ENCODE results near the gene FUT7.

Gene FUT7

GRCh38 chr9:137025517-137025966 is 6.3 kb downstream of the FUT7 start:
- peaks cover 22% of the 10 kb centered on the region for H3K27me3 ChIP-seq (ENCODE audit: control insufficient read depth, insufficient read depth, low read length)
- no peaks in the 10 kb centered on the region for H3K36me3 ChIP-seq (ENCODE audit: control insufficient read depth, insufficient read depth, low read length)
- H3K4me3 ChIP-seq (ENCODE audit: low read depth, low read length), result no peak overlapping the region
- no peaks in the 10 kb centered on the region for H3K9me3 ChIP-seq (ENCODE audit: control insufficient read depth, insufficient read depth, low read length)
- no peaks in the 10 kb centered on the region for H3K4me1 ChIP-seq (ENCODE audit: control insufficient read depth, insufficient read depth, low read length)
- no peak overlapping the region for H3K9ac ChIP-seq (ENCODE audit: low read depth, low read length)

- Histone ChIP-seq H3K9me3 (ENCODE audit: control insufficient read depth, insufficient read depth, low read length) (no peaks in the 10 kb centered on the region), H3K36me3 (ENCODE audit: control insufficient read depth, insufficient read depth, low read length) (no peaks in the 10 kb centered on the region), H3K27me3 (ENCODE audit: control insufficient read depth, insufficient read depth, low read length) (peaks cover 17% of the 10 kb centered on the region), H3K4me1 (ENCODE audit: control insufficient read depth, insufficient read depth, low read length) (no peaks in the 10 kb centered on the region), H3K4me3 (ENCODE audit: low read depth, low read length) (no peak overlapping the region), H3K9ac (ENCODE audit: low read depth, low read length) (no peak overlapping the region)
Measured at GRCh38 chr9:137023583-137023991, 8.3 kb downstream of the FUT7 start.

- Histone ChIP-seq H3K4me3 (ENCODE audit: low read depth, low read length) (no peak overlapping the region), H3K9ac (ENCODE audit: low read depth, low read length) (no peak overlapping the region), H3K9me3 (ENCODE audit: control insufficient read depth, insufficient read depth, low read length) (no peaks in the 10 kb centered on the region), H3K36me3 (ENCODE audit: control insufficient read depth, insufficient read depth, low read length) (no peaks in the 10 kb centered on the region), H3K27me3 (ENCODE audit: control insufficient read depth, insufficient read depth, low read length) (peaks cover 15% of the 10 kb centered on the region), H3K4me1 (ENCODE audit: control insufficient read depth, insufficient read depth, low read length) (no peaks in the 10 kb centered on the region)
Measured at GRCh38 chr9:137023157-137023556, 8.7 kb downstream of the FUT7 start.

GRCh38 chr9:137022662-137023008 is 9.3 kb downstream of the FUT7 start:
- H3K4me1 ChIP-seq (ENCODE audit: control insufficient read depth, insufficient read depth, low read length), result no peaks in the 10 kb centered on the region
- H3K36me3 ChIP-seq (ENCODE audit: control insufficient read depth, insufficient read depth, low read length), result no peaks in the 10 kb centered on the region
- no peak overlapping the region for H3K4me3 ChIP-seq (ENCODE audit: low read depth, low read length)
- no peaks in the 10 kb centered on the region for H3K9me3 ChIP-seq (ENCODE audit: control insufficient read depth, insufficient read depth, low read length)
- H3K9ac ChIP-seq (ENCODE audit: low read depth, low read length), result no peak overlapping the region
- peaks cover 15% of the 10 kb centered on the region for H3K27me3 ChIP-seq (ENCODE audit: control insufficient read depth, insufficient read depth, low read length)

- Histone ChIP-seq H3K36me3 (ENCODE audit: control insufficient read depth, insufficient read depth, low read length) (no peaks in the 10 kb centered on the region), H3K4me3 (ENCODE audit: low read depth, low read length) (no peak overlapping the region), H3K27me3 (ENCODE audit: control insufficient read depth, insufficient read depth, low read length) (peaks cover 10% of the 10 kb centered on the region), H3K9ac (ENCODE audit: low read depth, low read length) (no peak overlapping the region), H3K9me3 (ENCODE audit: control insufficient read depth, insufficient read depth, low read length) (no peaks in the 10 kb centered on the region), H3K4me1 (ENCODE audit: control insufficient read depth, insufficient read depth, low read length) (no peaks in the 10 kb centered on the region)
Measured at GRCh38 chr9:137021979-137022661, 9.8 kb downstream of the FUT7 start.

GRCh38 chr9:137021568-137021978 is 10.3 kb downstream of the FUT7 start:
- H3K4me3 ChIP-seq (ENCODE audit: low read depth, low read length), result no peak overlapping the region
- no peaks in the 10 kb centered on the region for H3K9me3 ChIP-seq (ENCODE audit: control insufficient read depth, insufficient read depth, low read length)
- H3K9ac ChIP-seq (ENCODE audit: low read depth, low read length), result no peak overlapping the region
- no peaks in the 10 kb centered on the region for H3K4me1 ChIP-seq (ENCODE audit: control insufficient read depth, insufficient read depth, low read length)
- H3K27me3 ChIP-seq (ENCODE audit: control insufficient read depth, insufficient read depth, low read length), result peaks cover 5% of the 10 kb centered on the region
- no peaks in the 10 kb centered on the region for H3K36me3 ChIP-seq (ENCODE audit: control insufficient read depth, insufficient read depth, low read length)

- no peak overlapping the region for H3K4me3 ChIP-seq (ENCODE audit: low read depth, low read length)
- no peaks in the 10 kb centered on the region for H3K9me3 ChIP-seq (ENCODE audit: control insufficient read depth, insufficient read depth, low read length)
- no peaks in the 10 kb centered on the region for H3K4me1 ChIP-seq (ENCODE audit: control insufficient read depth, insufficient read depth, low read length)
- peaks cover 1% of the 10 kb centered on the region for H3K27me3 ChIP-seq (ENCODE audit: control insufficient read depth, insufficient read depth, low read length)
- no peak overlapping the region for H3K9ac ChIP-seq (ENCODE audit: low read depth, low read length)
- no peaks in the 10 kb centered on the region for H3K36me3 ChIP-seq (ENCODE audit: control insufficient read depth, insufficient read depth, low read length)
Measured at GRCh38 chr9:137020771-137021567, 10.9 kb downstream of the FUT7 start.

- Histone ChIP-seq H3K4me1 (ENCODE audit: control insufficient read depth, insufficient read depth, low read length) (no peaks in the 10 kb centered on the region), H3K36me3 (ENCODE audit: control insufficient read depth, insufficient read depth, low read length) (no peaks in the 10 kb centered on the region), H3K27me3 (ENCODE audit: control insufficient read depth, insufficient read depth, low read length) (no peaks in the 10 kb centered on the region), H3K9ac (ENCODE audit: low read depth, low read length) (no peak overlapping the region), H3K9me3 (ENCODE audit: control insufficient read depth, insufficient read depth, low read length) (no peaks in the 10 kb centered on the region), H3K4me3 (ENCODE audit: low read depth, low read length) (no peak overlapping the region)
Measured at GRCh38 chr9:137019891-137020683, 11.8 kb downstream of the FUT7 start.

- H3K27me3 ChIP-seq (ENCODE audit: control insufficient read depth, insufficient read depth, low read length), result no peaks in the 10 kb centered on the region
- no peaks in the 10 kb centered on the region for H3K4me1 ChIP-seq (ENCODE audit: control insufficient read depth, insufficient read depth, low read length)
Measured at GRCh38 chr9:137018761-137019559, 12.9 kb downstream of the FUT7 start.

GRCh38 chr9:137017791-137018497 is 13.9 kb downstream of the FUT7 start:
- H3K9me3 ChIP-seq (ENCODE audit: control insufficient read depth, insufficient read depth, low read length), result no peaks in the 10 kb centered on the region
- H3K27me3 ChIP-seq (ENCODE audit: control insufficient read depth, insufficient read depth, low read length), result no peaks in the 10 kb centered on the region
- no peaks in the 10 kb centered on the region for H3K36me3 ChIP-seq (ENCODE audit: control insufficient read depth, insufficient read depth, low read length)
- H3K4me3 ChIP-seq (ENCODE audit: low read depth, low read length), result no peak overlapping the region
- no peak overlapping the region for H3K9ac ChIP-seq (ENCODE audit: low read depth, low read length)
- no peaks in the 10 kb centered on the region for H3K4me1 ChIP-seq (ENCODE audit: control insufficient read depth, insufficient read depth, low read length)

More at GRCh38 chr9:137018761-137019559, 12.9 kb downstream of the FUT7 start:
- Histone ChIP-seq H3K9me3 (ENCODE audit: control insufficient read depth, insufficient read depth, low read length) (no peaks in the 10 kb centered on the region), H3K36me3 (ENCODE audit: control insufficient read depth, insufficient read depth, low read length) (no peaks in the 10 kb centered on the region), H3K9ac (ENCODE audit: low read depth, low read length) (no peak overlapping the region), H3K4me3 (ENCODE audit: low read depth, low read length) (no peak overlapping the region)

GRCh38 chr9:137017071-137017470 is 14.8 kb downstream of the FUT7 start:
- Histone ChIP-seq H3K36me3 (ENCODE audit: control insufficient read depth, insufficient read depth, low read length) (no peaks in the 10 kb centered on the region), H3K9ac (ENCODE audit: low read depth, low read length) (no peak overlapping the region), H3K4me3 (ENCODE audit: low read depth, low read length) (no peak overlapping the region), H3K27me3 (ENCODE audit: control insufficient read depth, insufficient read depth, low read length) (no peaks in the 10 kb centered on the region), H3K4me1 (ENCODE audit: control insufficient read depth, insufficient read depth, low read length) (no peaks in the 10 kb centered on the region), H3K9me3 (ENCODE audit: control insufficient read depth, insufficient read depth, low read length) (no peaks in the 10 kb centered on the region)
